MCF 10A (cell line): ENCODE measurements around the gene HNMT. TPM values are rescaled to one million over a fixed set of nuclear protein-coding genes. Genes with fewer than 3 reads are reported as not detected.
A peak's percentile ranks its signal among the peaks of the same experiment; 100 is the strongest.

ENCODE experiments used
- BruUV-seq: library from RNA; stranded (reverse); fragments of 400-500 nt; replicated peaks from 2 replicates; lab custom pipeline; 2021; lab: Mats Ljungman, UMichigan
- CTCF ChIA-PET: fragments of 300-600 bp; sonication (Branson Sonifier 250); formaldehyde crosslinking; extraction: SDS; loops from one replicate; lab custom pipeline; 2021; ENCODE audit warnings: antibody characterized with exemption, inconsistent platforms; lab: Yijun Ruan, JAX
- POLR2A ChIA-PET: fragments of 300-600, 350-650 bp; sonication (Branson Sonifier 250); formaldehyde crosslinking; extraction: SDS; loops from one replicate; lab custom pipeline; 2020; ENCODE audit warnings: antibody characterized with exemption, inconsistent platforms; lab: Yijun Ruan, JAX
- DNase-seq: peaks from one replicate; pipeline ENCODE4 v3.0.0-alpha.2; 2018; ENCODE audit not compliant: unreplicated experiment
- H3K27ac Mint-ChIP-seq: one replicate; pipeline ENCODE4 v1.8.0; 2022; ENCODE audit warnings: mild to moderate bottlenecking, low read depth, mixed read lengths; ENCODE audit not compliant: unreplicated experiment
- H3K27me3 Mint-ChIP-seq: one replicate; pipeline ENCODE4 v1.8.0; 2022; ENCODE audit warnings: mixed read lengths; ENCODE audit not compliant: insufficient read depth, unreplicated experiment
- H3K36me3 Mint-ChIP-seq: one replicate; pipeline ENCODE4 v1.8.0; 2022; ENCODE audit warnings: mild to moderate bottlenecking, moderate library complexity, mixed read lengths; ENCODE audit not compliant: insufficient read depth, unreplicated experiment
- H3K4me1 Mint-ChIP-seq: one replicate; pipeline ENCODE4 v1.8.0; 2022; ENCODE audit warnings: mixed read lengths; ENCODE audit not compliant: insufficient read depth, unreplicated experiment
- H3K4me3 Mint-ChIP-seq: one replicate; pipeline ENCODE4 v1.8.0; 2022; ENCODE audit warnings: mild to moderate bottlenecking, moderate library complexity, mixed read lengths; ENCODE audit not compliant: unreplicated experiment
- H3K9me3 Mint-ChIP-seq: one replicate; pipeline ENCODE4 v1.8.0; 2022; ENCODE audit warnings: mixed read lengths; ENCODE audit not compliant: unreplicated experiment
- intact Hi-C: fragments of 100-400 bp; cut with micrococcal nuclease; formaldehyde crosslinking; loops from 2 replicates; pipeline ENCODE4 v1.14.1; 2022
- total RNA-seq: library from RNA; stranded (reverse); gene quantifications from 2 replicates; pipeline ENCODE4 v1.2.3, GENCODE V29; 2022
- TF ChIP-seq, protein P1 (sequence below): fragments of 200-600 bp; IDR thresholded peaks from one replicate; pipeline ENCODE4 v1.8.0; 2022; ENCODE audit warnings: antibody characterized with exemption, mild to moderate bottlenecking; ENCODE audit not compliant: unreplicated experiment

The HNMT gene
- total RNA-seq, 1 experiment from 2014 or later = 0.28 TPM

GRCh38 chr2:138032334-138032733 lies 68.1 kb downstream of the HNMT start:
- BruUV-seq = no TSS peak
- Mint-ChIP-seq H3K36me3 (no peaks in the 10 kb centered on the region), H3K27me3 (no peaks in the 10 kb centered on the region), H3K4me1 (peaks cover 14% of the 10 kb centered on the region), H3K4me3 (no peak overlapping the region), H3K27ac (no peak overlapping the region), H3K9me3 (no peaks in the 10 kb centered on the region)
- ChIA-PET POLR2A (interaction anchor here (1.2 kb wide), 1 partner anchor 27 kb away, joined by 4 read pairs; no protein-coding TSS in a partner anchor), CTCF (interaction anchor here (1.2 to 1.6 kb wide), 2 partner anchors 11 to 24 kb away, joined by 3 read pairs; no protein-coding TSS in a partner anchor)
- no peak for DNase-seq
- intact Hi-C loops = no loop called here
- TF ChIP-seq, protein P1, sequence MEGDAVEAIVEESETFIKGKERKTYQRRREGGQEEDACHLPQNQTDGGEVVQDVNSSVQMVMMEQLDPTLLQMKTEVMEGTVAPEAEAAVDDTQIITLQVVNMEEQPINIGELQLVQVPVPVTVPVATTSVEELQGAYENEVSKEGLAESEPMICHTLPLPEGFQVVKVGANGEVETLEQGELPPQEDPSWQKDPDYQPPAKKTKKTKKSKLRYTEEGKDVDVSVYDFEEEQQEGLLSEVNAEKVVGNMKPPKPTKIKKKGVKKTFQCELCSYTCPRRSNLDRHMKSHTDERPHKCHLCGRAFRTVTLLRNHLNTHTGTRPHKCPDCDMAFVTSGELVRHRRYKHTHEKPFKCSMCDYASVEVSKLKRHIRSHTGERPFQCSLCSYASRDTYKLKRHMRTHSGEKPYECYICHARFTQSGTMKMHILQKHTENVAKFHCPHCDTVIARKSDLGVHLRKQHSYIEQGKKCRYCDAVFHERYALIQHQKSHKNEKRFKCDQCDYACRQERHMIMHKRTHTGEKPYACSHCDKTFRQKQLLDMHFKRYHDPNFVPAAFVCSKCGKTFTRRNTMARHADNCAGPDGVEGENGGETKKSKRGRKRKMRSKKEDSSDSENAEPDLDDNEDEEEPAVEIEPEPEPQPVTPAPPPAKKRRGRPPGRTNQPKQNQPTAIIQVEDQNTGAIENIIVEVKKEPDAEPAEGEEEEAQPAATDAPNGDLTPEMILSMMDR = no peak

GRCh38 chr2:138034536-138034935 lies 70.3 kb downstream of the HNMT start:
- Mint-ChIP-seq H3K27ac (no peak overlapping the region), H3K4me1 (peaks cover 14% of the 10 kb centered on the region), H3K36me3 (no peaks in the 10 kb centered on the region), H3K9me3 (no peaks in the 10 kb centered on the region), H3K27me3 (no peaks in the 10 kb centered on the region), H3K4me3 (no peak overlapping the region)
- ChIA-PET CTCF (interaction anchor here (1.3 kb wide), 1 partner anchor 12 kb away, joined by 4 read pairs; no protein-coding TSS in a partner anchor), POLR2A (no interaction called here)
- TF ChIP-seq, protein P1 = no peak
- intact Hi-C loops = no loop called here
- no peak for DNase-seq
- no TSS peak for BruUV-seq

GRCh38 chr2:138035608-138036217 lies 71.4 kb downstream of the HNMT start:
- no peaks in the 10 kb centered on the region for H3K27me3 Mint-ChIP-seq
- peaks cover 14% of the 10 kb centered on the region for H3K4me1 Mint-ChIP-seq
- intact Hi-C loops = no loop called here
- DNase-seq = peak; percentile 36
- H3K4me3 Mint-ChIP-seq = no peak overlapping the region
- H3K36me3 Mint-ChIP-seq = no peaks in the 10 kb centered on the region
- H3K27ac Mint-ChIP-seq = peak overlapping the region; percentile 94
- ChIA-PET CTCF (interaction anchor here (0.8 to 1.3 kb wide), 2 partner anchors 55 to 240 kb away, joined by 3 to 5 read pairs; no protein-coding TSS in a partner anchor), POLR2A (interaction anchor here (0.6 kb wide), 1 partner anchor 10 kb away, joined by 3 read pairs; no protein-coding TSS in a partner anchor)
- TF ChIP-seq, protein P1 = no peak
- no peaks in the 10 kb centered on the region for H3K9me3 Mint-ChIP-seq
- BruUV-seq = no TSS peak

GRCh38 chr2:138036522-138036921 lies 72.2 kb downstream of the HNMT start:
- ChIA-PET POLR2A (no interaction called here), CTCF (interaction anchor here (0.7 to 1.3 kb wide), 2 partner anchors 54 to 64 kb away, joined by 3 read pairs; no protein-coding TSS in a partner anchor)
- BruUV-seq = no TSS peak
- Mint-ChIP-seq H3K4me1 (peaks cover 14% of the 10 kb centered on the region), H3K27ac (peak overlapping the region; percentile 94), H3K36me3 (no peaks in the 10 kb centered on the region), H3K9me3 (no peaks in the 10 kb centered on the region), H3K27me3 (no peaks in the 10 kb centered on the region), H3K4me3 (no peak overlapping the region)
- intact Hi-C loops = no loop called here
- no peak for DNase-seq
- TF ChIP-seq, protein P1 = no peak
